ENCODE measurements around the gene SERTM1.

The SERTM1 gene

GRCh38 chr13:36673838-36674326 is at the start of gene SERTM1:
TSS of gene SERTM1 (plus strand) at chr13:36674020. CDS start at chr13:36695079, 21,059 bp downstream.
- DNase-seq, result peak; percentile 49

DNA sequence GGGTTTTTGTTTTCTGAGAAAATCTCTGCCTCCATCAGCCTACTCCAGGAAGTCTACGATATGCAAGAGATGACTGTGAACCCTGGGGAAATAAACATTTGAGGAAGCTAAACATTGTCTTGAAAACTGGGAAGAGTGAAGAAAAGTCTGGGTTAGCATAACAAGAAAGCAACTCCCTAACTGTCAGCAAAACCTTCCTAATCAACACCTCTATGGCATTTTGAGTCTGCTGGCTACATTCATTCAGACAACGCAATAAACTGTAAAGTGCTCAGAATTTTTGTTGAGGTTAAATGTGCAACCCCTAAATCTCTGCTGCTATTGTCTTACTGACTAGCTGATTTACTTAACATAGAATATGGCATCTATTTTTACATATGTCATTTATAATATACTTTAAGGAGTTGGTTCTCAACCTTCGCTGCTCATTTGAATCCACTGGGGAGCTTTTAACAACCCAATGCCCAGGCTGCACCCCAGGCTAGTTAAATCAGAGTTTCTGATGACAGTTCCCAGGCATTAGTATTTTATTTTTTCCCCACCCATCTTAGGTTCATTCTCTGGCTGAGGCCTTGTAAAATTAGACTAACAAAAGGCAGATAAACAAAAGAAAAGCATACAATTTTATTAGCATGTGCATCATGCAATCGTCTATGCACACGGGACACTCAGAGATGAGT is 45.3 kb upstream of the SERTM1 start:
- no peak for DNase-seq

DNA sequence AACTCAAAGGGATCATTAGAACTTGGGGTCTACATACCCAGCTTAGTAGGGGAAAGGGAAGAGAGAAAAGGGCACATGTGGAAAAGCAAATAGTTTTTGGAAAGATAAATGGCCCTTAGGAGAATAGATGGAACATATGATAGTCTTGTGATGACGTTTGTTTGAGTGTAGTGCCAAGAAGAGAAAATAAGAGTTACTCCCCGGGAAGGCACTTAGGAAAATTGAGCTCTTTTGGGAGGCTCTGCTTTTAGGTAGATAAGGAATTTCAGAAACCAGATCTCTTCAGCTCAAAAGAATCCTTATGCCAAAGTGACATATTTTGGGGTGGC is 44.8 kb upstream of the SERTM1 start:
- DNase-seq, result no peak

GRCh38 chr13:36630181-36630803 is 43.5 kb upstream of the SERTM1 start:
- DNase-seq, result no peak

GRCh38 chr13:36639610-36640009 is 34.2 kb upstream of the SERTM1 start:
- DNase-seq, result no peak

- DNase-seq, result no peak
Observed at GRCh38 chr13:36650611-36651010, 23.2 kb upstream of the SERTM1 start.

DNA sequence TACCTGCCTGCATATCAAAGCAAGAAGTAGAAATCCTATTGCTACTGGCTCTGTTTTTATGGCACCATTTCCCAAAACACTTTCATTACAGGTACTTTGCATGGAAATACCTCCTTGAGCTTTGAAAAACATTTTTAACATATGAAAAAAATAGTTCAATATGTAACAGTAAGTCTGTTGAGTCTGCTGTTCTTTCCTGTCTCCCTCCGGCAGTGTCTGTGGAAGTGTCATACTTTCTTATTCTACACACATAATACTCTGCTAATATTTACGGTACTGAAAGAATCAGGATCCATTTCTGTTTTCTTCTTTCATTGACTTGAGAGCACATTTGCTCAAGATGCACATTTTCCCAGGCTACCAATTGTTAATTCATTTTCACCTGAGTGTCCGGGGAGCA is 8.2 kb upstream of the SERTM1 start:
- DNase-seq, result no peak

DNA sequence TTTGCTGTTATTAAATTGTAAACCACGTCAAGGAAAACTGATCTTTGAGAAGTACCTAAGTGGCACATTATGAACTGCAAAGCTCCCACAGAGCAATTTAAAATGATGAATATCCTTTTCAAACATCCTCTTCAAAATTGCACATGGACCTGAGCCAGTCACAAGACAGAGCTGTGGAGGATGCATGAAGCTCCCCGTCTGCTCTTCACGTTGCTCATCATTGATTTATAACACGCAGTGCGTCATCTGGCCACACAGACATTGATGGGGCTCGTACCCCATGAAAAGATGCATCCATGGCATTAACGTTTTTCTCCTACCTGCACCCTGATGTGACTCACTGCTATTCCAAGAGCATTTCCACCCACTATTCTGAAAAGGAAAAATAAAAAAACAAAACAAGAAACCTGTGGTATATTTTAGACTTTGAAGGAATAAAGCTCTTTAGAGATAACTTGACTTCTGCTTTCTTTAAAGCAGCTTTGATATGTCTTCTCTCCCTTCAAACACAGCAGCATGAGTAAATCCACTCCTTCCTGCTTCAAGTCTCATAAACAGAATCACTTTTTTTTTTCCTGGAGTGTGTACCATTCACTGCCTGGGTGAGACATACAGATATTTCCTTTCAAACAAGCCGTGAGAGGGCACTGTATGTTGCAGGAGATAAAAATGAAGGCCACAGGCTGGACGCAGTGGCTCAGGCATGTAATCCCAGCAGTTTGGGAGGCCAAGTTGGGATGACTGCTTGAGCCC is 7.2 kb upstream of the SERTM1 start:
- no peak for DNase-seq

DNA sequence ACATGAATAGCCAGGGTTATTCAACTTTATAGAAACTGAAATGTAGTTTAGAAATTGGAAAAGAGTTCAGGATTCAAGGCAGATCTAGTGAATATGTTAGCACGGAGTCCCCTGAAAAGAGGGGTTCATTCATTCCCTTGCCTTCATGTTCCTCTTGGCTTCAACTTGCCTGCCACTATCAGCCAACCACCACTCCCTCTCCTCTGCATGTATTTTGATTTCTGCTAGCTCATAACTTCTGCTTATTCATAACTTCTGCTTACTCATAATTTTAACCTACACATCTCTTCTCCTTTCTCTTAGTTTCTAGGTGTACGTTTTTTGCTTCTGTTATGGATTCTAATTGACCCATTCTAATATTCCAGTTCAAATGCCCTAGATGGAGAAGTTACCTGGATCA is 5.5 kb upstream of the SERTM1 start:
- DNase-seq, result no peak

DNA sequence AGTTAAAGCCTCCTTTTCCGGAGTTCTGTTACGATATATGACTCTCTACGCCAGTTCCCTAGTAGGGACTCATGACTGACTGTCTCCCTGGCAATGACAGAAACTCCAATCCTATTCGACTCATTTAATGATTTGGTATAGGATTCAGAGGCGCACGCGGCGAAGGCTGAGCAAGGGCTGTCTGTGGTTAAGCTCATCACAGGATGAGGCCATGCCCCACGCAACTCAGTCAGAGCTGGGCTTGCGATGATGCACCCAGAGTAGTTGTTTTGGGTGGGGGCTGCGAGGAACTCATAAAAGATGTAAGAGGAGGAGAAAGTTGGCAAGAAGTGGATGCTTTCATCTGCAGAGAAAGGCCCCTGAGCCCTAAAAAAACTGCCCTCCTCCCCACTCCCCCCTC is 468 bp upstream of the SERTM1 start:
- no peak for DNase-seq

- DNase-seq, result no peak
Observed at GRCh38 chr13:36674337-36675212, 755 bp downstream of the SERTM1 start.

- no peak for DNase-seq
Observed at GRCh38 chr13:36675213-36675536, 1.4 kb downstream of the SERTM1 start.

DNA sequence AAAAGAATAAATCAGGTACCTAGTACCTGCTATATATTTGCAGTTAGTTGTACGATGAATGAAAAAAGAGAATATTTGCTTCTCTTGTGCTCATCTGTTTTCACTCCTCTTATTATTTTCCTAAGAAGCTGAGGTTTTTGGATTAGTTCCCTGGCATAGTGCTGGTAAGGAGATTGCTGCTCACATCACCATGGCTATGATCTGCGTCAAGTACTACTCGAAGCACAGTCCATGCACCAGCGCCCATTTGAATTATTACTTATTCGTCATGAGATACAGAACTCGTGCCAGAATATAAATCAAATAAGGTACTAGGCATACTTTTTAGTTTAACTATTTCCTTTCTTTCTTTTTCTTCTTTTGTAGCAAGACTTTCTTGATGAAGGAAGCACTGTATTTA is 7.1 kb downstream of the SERTM1 start:
- no peak for DNase-seq

DNA sequence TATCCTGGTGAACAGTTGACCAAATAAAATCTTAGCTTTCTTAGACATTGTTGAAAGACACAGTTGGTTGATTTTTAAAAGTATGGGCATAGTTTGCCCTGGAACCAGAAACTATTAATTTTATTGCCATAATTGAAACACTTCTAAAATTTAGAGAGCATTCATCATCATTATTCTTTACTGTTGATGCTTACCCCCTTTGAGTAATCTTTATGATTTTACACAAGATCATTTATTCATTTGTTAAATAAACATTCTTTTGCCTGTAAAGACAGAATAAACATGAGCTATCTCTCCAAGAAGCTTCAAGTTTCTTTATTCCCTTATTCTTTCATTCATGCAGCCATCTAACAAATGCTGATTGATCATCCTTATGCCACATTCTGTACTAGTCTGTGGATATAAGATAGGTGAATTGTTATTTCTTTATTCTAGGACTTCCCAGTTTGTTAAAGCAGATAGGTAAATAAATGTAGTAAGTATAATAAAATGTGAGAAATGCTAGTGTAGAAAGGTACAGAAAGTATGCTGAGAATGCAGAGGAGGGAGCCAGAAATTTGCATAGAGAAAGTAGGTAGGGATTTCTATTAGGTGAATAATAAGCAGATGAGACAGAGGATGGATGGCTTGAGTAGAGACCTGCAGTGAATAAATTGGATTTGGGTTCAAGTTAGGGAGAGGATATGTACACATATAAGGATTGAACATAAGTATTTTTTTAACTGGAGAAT is 8.2 kb downstream of the SERTM1 start:
- DNase-seq, result no peak

GRCh38 chr13:36683701-36684100 is 9.9 kb downstream of the SERTM1 start:
- DNase-seq, result no peak

- no peak for DNase-seq
Observed at GRCh38 chr13:36685927-36686326, 12.1 kb downstream of the SERTM1 start.

- DNase-seq, result no peak
Observed at GRCh38 chr13:36696410-36697010, 22.7 kb downstream of the SERTM1 start.

- DNase-seq, result no peak
Observed at GRCh38 chr13:36700170-36700569, 26.4 kb downstream of the SERTM1 start.

DNA sequence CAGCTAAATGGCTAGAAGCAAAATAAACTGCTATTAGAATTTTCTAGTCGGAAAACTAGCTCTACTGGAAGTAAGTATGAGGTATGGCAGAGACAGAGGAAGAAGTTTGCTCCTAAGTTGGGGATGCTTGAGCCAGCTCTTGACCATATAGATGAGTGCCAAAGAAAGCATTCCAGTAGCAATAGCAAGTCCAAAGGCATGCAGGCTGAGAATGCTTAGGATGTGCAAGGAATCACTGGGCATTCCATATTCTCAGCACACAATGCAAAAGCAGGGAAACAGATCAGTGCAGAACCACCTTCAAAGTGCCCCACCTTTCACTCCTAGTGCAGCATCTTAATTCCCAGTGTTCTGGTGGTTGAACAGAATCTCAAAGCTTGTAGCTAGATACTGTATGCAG is 32.9 kb downstream of the SERTM1 start:
- no peak for DNase-seq

DNA sequence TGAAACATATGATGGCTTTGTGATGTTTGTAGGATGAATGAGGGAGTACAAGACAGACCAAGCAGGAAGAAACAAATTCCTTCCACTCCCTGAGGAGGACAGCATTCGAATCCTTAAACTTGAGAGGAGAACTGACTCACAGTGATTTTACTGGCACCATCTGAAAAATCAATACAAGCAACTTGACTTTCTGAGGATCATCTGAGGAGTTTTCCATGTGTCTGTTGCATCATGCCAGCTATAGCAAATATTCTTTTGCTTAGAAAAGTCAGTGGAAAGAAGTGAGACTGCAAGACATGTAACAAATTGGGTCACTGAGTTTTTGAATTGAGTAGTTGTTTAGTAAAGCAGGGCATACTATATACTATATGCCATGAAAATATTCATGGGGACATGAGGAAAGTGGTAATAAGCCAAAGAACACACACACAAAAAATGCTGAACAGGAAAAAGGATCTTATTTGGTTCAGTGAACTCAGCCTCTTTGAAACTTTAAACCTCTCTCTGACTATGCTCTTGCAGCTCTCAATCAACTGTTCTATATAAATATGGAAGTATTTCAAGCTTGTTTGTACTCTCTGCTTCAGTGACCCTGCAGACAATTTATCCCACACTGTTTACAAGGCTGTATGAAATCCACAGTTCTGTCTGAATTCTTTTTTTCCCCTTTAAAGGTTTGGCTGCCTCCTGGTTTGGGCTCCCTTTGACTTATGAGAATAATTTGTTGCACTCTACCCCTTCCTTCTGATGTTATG is 35.5 kb downstream of the SERTM1 start:
- no peak for DNase-seq

- DNase-seq, result no peak
Observed at GRCh38 chr13:36710396-36710795, 36.6 kb downstream of the SERTM1 start.

All from right forelimb (tissue), 1 donor.